Measurements from ENCODE around the gene NHERF1.

The NHERF1 gene

DNA sequence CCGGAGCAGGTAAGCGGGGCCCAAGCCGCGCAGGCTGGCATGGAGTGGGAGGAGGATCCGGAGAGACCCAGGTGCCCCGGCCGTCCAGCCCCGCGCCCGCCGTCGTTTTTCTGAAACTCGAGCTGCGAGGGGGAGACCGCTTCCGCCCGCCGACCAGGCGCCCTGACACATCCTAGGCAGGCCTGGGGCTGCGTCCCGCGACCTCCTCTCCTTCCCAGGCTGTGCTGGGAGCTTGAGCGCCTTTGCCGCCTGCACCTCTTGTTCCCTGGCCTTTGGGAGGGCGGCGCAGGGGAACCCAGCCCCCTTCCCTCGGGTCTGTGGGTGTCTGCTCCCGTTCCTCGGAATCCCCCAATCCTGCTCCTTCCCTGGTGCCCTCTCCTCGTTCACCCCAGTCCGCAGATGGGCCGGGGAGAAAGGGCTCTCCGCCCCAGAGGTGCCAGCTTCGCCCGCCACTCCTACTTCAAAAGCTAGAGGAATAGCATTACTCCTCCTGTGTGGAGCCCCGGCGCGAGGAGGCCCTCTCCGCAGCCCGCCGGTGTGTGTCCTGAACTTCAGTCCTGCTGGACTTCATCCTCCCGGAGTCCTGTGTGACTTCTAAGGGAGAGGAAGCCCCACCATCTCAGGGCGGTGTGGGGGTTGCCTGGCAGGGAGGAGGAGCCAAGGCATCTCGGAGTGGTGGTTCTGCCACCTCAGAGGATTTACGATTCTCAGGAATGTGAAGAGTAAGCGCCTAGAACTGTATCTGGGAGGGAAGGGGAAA is 1.0 kb downstream of the NHERF1 start:
- DNase-seq (ENCODE audit: low read depth): peak; percentile 64

DNA sequence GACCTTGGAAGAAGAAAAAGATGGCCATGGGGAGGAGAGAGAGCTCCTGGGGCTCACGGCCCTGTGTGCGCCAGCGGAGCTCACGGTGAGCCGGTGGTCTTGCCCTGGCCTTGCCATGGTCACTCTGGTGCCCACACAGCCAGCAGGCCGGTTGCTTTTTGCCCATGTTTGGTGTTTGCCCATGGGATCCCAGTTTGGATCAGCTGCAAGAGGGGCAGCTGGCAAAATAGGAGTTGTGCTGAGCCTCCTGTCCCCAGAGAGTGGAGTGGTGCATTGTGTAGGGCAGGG is 1.6 kb downstream of the NHERF1 start:
- DNase-seq (ENCODE audit: low read depth): no peak

DNA sequence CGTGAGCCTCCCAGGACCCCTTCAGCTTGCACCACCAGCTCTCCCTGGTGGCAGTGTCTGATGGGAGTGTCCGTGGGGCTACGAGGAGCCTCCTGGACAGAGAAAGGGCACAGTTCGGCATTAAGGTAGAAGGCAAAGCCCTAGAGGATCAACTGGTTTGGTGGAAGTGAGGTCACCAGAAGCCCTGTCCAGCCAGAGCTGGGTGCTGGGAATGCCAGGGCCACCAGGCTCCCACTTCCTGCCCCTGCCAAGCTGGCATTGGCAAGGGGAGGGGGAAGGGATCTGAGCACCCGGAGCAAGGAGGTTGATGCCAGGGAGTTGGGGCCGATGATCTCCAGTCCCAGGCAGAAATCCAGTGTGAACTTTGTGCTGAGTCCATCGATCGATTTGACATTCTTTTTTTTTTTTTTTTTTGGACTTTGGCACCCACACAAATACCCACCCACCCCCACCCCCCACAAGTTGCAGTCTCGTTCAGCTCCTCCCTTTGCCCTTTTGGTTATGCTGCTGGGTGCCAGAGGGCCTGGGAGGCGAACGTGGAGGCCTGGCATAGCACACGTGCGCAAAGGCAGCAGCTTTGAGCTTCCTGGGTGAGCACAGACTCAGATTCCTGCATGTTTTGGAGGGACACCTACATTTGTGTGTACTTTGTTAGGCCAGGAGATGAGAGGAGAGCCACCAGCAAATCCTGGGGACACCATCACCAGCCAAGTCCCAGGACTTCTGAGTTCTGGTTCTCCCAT is 2.1 kb downstream of the NHERF1 start:
- no peak for DNase-seq (ENCODE audit: low read depth)

DNA sequence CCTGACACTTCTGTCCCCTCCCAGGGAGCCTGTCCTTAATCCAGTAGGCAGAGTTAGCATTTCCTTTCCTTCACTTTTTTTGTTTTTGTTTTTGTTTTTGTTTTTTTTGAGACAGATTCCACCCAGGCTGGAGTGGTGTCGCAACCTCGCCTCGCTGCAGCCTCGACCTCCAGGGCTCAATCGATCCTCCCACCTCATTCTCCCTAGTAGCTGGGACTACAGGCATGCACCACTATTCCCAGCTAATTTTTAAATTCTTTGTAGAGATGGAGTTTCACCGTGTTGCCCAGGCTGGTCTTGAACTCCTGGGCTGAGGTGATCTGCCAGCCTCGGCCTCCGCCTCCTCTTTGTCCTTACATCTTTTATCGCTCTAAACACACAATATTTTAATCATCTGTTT is 4.0 kb downstream of the NHERF1 start:
- DNase-seq (ENCODE audit: low read depth): no peak

DNA sequence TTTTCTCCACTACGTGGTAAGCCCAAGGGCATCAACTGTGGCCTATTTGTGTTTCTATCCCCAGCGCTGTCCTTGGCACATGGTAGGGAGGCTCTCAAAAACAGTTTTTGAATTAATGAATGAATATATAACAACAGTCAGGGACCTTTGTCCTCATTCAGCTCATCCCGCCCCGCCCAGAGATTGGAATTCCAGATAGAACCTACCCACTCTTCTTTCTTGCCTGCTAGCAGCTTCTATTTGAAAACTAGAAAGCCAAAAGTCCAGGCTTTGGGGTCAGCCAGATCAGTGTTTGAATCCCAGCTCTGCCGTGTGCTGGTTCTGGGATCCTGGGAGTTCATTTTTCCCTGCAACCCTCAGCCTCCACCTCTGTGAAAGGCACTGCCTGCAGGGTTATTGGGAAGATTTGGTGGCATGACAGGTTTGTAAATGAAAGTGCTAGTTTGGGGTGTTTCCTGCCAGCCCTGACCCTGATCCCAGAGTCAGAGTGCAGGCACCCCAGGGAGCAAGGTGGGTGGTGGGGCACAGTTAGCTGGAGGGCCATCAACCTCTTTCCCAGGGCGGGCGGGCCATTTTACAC is 4.5 kb downstream of the NHERF1 start:
- no peak for DNase-seq (ENCODE audit: low read depth)

DNA sequence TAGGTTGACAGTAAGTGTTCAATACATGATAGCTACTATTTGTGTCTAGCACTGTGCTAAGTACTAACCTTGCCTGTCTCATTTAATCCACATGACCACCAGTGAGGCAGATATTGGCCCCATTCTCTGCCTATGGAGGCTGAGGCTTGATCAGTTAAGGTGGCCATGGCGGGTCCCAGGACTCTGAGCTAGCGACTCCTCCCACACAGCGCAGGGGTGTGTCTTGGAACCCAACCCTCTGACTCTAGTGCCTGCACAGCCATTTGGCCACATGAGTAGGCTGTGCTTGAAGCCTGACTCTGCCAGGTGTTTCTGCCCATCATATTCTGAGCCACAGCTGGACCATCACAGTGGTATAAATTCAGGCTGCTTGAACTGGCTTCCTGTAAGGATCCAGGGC is 6.4 kb downstream of the NHERF1 start:
- DNase-seq (ENCODE audit: low read depth): no peak

DNA sequence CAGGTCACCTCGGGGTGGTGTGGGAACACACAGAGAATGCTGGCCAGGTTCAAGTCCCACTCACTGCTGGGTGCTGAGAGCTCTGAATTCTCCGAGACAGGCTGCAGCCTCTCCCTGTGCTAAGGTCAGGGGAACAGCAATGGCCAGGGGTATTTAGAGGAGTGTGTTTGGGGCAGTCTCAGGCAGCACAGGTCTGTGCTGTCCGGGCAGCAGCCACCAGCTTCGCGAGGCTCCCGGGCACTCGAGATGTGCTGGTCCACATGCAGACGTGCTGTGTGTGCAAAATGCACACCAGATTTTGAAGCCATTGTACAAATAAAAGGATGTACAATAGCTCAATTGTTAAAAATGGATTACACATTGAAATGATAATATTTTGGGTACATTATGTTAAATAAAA is 7.1 kb downstream of the NHERF1 start:
- no peak for DNase-seq (ENCODE audit: low read depth)

DNA sequence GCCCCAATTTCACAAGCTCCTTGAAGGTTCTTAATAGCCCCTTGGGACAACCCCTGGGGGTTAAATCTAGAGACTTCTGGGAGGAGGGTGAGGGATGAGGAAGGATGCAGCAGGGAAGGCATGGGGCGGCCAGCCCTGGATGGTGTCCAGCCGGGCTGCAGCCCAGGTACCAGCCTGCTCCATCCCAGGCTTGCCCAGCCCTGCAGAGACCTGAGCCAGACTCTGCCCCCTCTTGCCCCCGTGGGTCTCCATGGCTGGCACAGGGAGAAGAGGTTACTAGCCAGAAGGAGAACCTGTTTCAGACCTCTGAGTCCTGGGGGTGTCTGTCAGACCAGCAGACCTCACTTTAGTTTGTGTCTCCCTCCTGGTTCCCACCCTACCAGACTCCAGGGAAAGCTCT is 8.5 kb downstream of the NHERF1 start:
- no peak for DNase-seq (ENCODE audit: low read depth)

DNA sequence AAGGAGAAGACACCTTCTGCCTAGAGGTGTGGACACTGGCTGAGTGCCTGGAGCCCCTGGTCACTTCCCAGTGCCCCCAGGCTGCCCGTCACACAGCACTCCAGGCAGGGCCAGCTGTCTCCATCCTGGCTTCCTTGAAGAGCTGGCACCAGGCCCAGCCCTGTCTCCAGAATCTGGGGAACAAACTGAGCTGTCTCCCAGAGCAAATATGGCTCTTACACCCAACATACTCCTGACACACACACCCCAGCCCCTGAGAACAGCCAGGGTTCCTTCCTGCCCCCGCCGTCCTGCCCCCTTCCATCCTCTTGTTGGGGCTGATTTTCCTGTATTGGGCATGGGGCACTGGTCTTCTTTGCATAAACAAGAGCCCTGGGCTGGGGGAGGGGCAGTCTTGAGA is 9.1 kb downstream of the NHERF1 start:
- DNase-seq (ENCODE audit: low read depth): no peak

DNA sequence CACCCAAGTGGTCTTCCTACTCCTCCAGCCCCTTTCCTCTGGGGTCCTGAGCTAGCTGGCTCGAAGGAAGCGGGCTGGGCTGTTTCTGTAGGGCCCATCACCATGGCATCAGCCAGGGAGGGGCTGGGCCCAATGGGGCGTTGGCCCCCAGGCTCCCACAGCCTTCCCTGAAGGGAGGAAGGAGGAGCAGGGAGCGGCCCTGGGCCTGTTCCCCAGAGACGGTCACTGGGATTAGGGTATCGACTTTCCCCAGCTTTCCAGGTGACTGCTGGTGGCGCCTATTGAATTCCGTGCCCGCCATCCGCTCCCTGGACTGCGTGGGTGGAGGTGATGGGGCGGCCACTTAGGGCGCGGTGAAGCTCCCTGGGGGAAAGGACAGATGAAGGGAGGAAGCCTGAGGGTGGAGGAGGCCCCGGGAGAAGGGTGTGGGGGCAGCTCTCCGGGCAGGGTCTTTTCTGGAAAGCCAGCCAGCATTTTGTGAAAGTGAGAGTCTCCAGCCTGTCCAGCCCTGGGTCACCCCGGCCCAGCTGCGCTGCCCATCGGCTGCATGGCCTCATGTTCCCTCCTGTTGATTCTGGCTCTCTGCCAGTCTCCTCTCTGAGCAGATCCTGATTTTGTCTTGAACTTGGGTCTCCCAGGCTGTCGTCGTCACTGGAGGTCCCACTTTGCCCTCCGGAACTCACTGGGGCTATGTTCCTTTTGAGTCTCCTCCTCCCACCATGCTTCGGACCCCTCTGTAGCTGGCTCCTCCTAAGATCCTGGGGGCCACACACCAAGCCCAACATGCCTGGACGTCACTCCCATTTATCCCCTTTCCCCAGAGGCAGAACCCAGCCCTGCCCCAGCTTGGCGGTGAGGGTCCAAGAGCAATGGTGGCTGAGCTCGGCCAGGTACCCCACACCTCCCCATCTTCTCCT is 9.8 kb downstream of the NHERF1 start:
- no peak for DNase-seq (ENCODE audit: low read depth)

DNA sequence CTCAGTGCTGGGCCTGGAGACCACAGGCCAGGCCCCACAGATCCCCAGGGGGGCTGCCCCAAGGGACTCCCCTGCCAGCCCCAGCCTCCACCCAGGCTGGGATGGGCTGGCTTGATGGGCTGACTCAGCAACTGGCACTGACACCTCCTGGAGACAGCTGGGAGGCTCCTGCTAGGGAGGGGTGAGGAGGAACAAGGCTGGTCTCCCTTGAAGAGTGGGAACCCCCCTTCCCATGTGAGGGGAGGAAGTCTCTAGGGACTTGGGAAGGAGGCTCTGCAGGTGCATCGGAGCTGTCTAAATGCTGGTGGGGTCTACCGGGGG is 10.4 kb downstream of the NHERF1 start:
- no peak for DNase-seq (ENCODE audit: low read depth)

DNA sequence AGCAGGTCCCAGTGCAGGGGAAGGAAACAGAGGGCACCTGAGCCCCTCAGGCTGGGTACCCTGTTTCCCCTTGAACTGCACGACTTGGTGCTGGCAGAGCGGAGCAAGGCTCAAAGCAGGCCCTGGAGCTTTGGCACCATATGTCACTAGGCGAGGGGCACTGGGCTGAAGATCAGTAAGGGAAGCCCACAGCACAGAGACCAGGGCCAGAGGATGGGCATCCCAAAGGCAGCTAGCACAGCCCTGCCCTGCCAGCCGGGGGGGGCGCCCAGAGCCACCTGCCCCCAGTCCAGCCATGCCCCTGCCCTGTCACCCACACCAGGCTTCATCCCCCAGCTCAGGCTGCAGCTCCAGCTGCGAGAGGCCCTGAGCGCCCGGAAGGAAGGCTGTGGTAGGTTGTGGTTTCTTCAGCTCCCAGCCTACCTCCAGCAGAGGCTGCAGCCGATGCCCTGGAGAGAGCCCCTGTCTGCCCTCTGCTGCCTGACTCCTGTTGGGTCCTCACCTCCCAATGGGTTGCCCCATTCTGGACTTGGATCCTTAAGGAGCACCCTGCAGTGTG is 10.9 kb downstream of the NHERF1 start:
- no peak for DNase-seq (ENCODE audit: low read depth)

DNA sequence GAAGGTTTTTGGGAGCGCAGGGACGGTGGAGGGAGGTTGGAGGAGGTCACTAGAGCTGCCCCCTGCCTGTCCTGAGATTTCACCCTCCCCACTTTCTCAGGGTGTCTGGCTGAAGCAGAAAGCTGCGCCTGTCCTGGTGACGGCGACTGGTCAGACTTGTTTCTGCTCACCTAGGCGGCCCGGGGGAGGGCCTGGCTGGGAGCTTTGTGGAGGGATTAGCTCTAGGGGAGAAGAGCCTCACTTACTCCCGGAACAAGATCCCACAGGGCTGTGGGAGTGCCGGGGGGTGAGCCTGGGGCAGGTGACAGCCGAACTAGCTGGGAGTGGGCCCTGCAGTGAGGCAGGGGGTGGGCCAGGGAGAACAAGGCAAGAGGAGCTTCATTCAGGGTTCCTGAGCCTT is 11.5 kb downstream of the NHERF1 start:
- DNase-seq (ENCODE audit: low read depth): no peak

DNA sequence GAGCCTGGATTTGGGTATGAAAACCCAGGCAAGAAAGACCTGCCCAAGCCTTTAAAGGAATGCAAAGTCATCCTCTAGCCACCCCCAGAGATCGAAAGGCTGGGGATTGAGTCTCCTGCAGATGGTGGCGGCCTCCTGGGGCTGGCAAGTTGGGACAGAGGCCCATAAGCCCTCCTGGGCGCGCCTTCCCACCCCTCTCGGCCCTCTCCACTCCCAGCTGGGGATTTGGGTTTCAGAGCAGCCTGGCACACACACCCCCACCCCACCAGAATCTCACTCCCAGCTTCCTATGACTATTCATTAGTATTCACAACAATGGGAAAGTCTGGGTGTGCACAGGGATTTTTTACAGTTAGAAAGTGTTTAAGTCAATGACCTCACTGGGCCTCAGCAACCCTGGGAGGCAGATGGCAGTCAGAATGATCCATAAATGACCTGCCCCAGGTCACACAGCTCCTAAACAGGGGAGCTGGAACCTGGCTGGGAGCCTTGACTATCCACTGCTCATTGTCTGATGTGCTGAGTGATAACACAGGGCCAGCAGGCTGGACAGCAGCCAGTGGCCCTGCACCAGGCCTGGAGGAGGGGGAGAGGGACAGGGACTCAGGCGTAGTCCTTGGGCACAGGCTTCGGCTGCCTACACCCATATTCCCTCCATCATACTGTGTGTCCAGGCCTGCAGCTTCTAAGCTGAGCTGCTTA is 12.1 kb downstream of the NHERF1 start:
- DNase-seq (ENCODE audit: low read depth): no peak

DNA sequence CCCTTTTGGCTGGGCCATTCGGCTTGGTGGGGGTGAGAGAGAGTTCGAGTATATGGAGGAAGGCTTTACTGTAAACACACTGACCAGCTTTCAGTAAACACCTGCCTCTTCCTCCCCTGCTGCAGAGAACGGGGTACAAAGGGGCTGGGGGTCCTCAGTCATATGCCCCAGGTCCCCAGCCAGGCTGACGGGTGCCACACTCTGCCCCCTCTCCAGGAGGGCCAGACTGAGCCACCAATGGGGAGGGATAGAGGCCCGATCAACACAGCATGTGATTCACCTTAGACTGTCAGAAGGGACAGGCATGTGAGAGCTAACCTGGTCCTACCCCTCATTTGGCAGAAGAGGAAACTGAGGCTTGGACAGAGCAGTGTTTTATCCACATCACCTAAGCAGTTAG is 13.0 kb downstream of the NHERF1 start:
- no peak for DNase-seq (ENCODE audit: low read depth)

DNA sequence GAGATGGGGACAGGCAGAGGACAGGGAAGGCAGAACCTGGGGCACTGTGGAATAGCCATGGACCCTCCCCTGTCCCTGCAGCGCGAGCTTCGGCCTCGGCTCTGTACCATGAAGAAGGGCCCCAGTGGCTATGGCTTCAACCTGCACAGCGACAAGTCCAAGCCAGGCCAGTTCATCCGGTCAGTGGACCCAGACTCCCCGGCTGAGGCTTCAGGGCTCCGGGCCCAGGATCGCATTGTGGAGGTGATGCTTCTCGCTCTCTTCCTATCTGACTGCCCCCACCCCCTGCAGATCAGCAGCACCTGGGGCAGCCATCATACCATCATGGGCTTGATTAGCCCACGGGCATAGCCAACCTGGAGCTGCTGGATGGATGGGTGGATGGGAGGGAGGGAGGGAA is 13.5 kb downstream of the NHERF1 start:
- DNase-seq (ENCODE audit: low read depth): no peak

DNA sequence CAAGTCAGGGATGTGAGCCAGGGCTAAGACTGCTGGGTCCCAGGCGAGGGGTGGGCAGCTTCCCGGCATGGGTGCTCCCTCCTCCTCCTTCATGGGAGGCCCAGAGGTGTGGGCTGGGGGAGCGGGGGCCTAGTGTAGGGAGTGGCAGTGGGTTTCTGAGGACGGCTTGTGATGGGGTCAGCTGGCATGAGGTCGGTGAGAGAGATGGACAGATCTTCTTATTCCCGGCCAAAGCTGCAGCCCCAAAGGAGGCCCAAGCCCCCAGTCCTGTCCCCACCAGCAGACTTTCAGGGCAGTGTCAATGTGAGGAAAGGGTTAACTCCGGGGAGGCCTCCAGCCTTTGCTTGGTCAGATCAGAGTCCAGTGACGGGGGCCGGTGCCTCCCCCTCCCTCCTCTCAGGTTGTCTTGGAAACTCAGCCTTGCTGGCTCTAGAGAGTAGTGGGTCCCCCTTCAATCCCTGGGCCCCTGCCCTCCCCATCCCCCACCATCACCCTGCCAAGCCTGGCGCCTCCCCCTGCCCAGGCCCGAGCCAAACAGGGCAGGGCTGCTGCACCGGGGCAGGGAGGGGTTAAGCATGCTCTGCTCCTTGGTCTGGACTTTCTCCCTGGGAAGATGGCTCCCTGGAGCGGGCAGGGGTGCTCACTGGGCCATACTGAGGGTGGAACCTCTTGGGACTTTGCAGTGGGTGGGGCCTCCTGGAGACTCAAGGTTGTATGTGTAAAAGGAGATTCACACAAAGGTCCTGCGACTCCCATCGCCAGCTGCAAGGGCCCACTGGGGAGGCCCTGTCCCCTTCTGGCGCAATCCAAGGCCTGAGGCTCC is 15.3 kb downstream of the NHERF1 start:
- no peak for DNase-seq (ENCODE audit: low read depth)

DNA sequence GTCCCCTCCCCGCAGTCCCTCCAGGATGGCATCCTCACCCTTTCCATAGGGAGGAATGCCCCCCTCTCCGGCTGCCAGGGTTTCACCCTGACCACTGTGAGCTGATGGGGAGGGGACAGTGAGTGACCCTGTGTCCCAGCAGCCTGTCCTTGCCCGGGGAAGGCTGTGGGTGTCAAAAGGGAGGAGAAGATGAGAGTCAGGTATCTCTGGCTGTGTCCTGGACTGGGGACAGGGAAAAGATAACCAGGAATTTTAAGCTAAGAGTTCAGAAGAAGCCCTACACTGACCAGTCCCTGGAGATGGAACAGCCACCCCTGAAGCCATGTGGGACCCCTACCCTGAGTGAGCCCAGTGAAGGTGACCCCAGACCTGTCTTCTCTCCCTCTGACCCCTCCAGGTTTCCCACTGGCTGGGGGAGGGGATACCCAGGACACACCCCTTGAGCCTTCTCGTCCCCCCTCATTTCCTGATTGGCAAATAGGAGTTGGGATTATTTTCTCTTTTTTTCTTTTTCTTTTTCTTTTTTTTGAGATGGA is 16.4 kb downstream of the NHERF1 start:
- no peak for DNase-seq (ENCODE audit: low read depth)

DNA sequence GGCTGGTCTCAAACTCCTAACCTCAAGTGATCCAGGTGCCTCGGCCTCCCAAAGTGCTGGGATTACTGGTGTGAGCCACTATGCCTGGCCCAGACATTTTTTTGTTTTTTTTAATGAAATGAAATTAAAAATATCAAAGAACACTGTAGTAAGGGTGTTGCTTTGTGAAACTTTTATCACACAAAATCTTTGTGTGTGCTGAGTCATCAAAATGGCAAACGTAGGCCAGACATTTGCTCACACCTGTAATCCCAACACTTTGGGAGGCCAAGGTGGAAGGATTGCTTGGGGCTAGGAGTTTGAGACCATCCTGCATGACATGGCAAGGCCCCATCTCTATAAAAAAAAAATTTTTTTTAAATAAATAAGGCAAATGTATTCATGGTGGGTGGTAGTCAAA is 18.0 kb downstream of the NHERF1 start:
- DNase-seq (ENCODE audit: low read depth): no peak

DNA sequence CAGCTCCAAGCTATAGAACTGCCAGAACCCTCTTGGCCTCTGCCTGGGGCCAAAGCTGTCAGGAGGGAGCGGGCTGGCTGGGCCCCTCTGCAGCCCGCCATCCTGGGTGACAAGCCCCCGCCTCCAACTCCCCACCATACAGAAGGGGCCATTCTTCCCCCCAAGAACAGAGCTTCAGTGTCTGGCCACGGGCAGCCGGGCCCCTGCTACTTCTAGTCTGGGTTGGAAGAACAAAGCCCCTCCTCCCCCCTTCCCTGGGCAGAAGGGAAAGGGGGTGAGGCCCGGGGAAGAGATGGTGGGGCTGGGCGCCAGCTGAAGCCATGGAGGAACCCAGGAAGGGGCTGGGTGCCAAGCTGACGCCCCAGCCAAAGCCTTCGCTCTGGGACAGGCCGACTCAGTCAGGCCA is 18.7 kb downstream of the NHERF1 start:
- no peak for DNase-seq (ENCODE audit: low read depth)

Data from ELR (cell line).